Stomach (tissue), 9 donors: ENCODE measurements around the gene GRAMD2B. TPM values are rescaled to one million over a fixed set of nuclear protein-coding genes. Genes with fewer than 3 reads are reported as not detected.

Source experiments
- DNase-seq, 2 donors: peaks; one replicate each; pipeline versions ENCODE4 v3.0.0 to v3.0.0-alpha.2; 2013 to 2019
- H3K27ac ChIP-seq, 5 donors: fragments of 200-600 bp in 4 of 5; sonication (generic) in 4 of 5; one replicate each; pipeline ENCODE4 v1.5.1; 2013 to 2019; ENCODE audit warnings: mild to moderate bottlenecking in 1 of 5, moderate library complexity in 1 of 5
- H3K27me3 ChIP-seq, 3 donors: fragments of 200-600 bp; sonication (generic); one replicate each; pipeline ENCODE4 v1.5.1; 2017 to 2019; ENCODE audit warnings: mixed run types in 1 of 3
- H3K36me3 ChIP-seq, 4 donors: fragments of 200-600 bp; sonication (generic); 1 replicate in 3 of 4; 2 replicates in 1 of 4; pipeline ENCODE4 v1.5.1; 2016 to 2019
- H3K4me1 ChIP-seq, 4 donors: fragments of 200-600 bp; sonication (generic); one replicate each; pipeline ENCODE4 v1.5.1; 2016 to 2019
- H3K4me3 ChIP-seq, 4 donors: fragments of 200-600 bp; sonication (generic) in 3 of 4; one replicate each; pipeline ENCODE4 v1.5.1; 2016 to 2019; ENCODE audit warnings: mild to moderate bottlenecking in 1 of 4
- H3K9me3 ChIP-seq, 4 donors: fragments of 200-600 bp; sonication (generic); one replicate each; pipeline ENCODE4 v1.5.1; 2016 to 2019
- EP300 ChIP-seq: sonication (generic); formaldehyde crosslinking; IDR thresholded peaks from one replicate; pipeline ENCODE4 v1.6.1; 2017; ENCODE audit warnings: antibody characterized with exemption
- POLR2A ChIP-seq, 4 donors: fragments of 450-650 bp; IDR thresholded peaks; one replicate each; pipeline ENCODE4 v1.6.1; 2016; ENCODE audit warnings: antibody characterized with exemption in 4 of 4, control low read depth in 2 of 4, mild to moderate bottlenecking in 1 of 4, moderate library complexity in 1 of 4
- POLR2AphosphoS5 ChIP-seq, 3 donors: sonication (generic); formaldehyde crosslinking; IDR thresholded peaks; one replicate each; pipeline ENCODE4 v1.6.1; 2016; ENCODE audit warnings: antibody characterized with exemption in 3 of 3
- WGBS, 5 donors: extraction: QIAGEN DNeasy Blood & Tissue Kit in 3 of 5; methylation state at CpG; one replicate each; pipeline versions ENCODE4 v1.1.5 to v1.1.7; 2013 to 2018; 5-methylcytosine and 5-hydroxymethylcytosine counted together
- intact Hi-C: fragments of 100-400 bp; cut with DNase I; formaldehyde crosslinking; loops from one replicate; pipeline ENCODE4 v1.15.1; 2023; ENCODE audit warnings: low total_unique reads
- polyA plus RNA-seq, 3 donors: library from polyadenylated mRNA; stranded (reverse); fragments of 200-250 nt; gene quantifications; one replicate each; pipeline ENCODE4 v1.2.3, GENCODE V29; 2013
- total RNA-seq, 5 donors: library from RNA; depleted of rRNA; stranded (reverse); fragments of >200 nt; gene quantifications; one replicate each; pipeline versions ENCODE4 v1.1.0 to v1.2.3, GENCODE V29; 2014 to 2016
- TF ChIP-seq, protein P1 (sequence below), 7 experiments: fragments of 450-650 bp in 4 of 7; fragments of 200-600 bp in 3 of 7; sonication (generic) in 3 of 7; IDR thresholded peaks; one replicate each; pipeline ENCODE4 v1.5.1; 2016 to 2019; ENCODE audit warnings: antibody characterized with exemption in 7 of 7, control low read depth in 2 of 7, mild to moderate bottlenecking in 1 of 7
- donor health status: healthy with polysubstance abuse.
- donor health status: Bipolar disorder and iron deficiency.
- donor health status: healthy.

Gene GRAMD2B
- total and polyA plus RNA-seq, 8 donors: 5.7 to 69.6 (median 23.7) TPM

DNA sequence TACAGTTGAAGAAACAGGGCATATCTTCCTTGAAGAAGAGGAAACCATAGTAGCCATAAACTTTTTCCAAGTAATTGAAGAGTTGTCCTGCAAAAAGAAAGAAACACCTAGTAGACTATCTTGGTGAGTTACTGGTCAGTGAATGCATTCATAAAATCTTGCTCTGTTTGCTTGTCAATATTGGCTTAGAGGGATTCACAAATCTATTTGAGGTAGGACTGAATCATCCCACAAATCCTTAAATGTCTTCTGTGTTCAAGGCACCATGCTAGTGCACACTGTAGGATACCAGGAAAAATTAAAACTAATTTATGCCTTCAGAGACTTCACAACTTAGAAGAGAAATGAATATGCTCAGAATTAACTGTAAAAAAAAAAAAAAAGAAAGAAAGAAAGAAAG lies 57.6 kb downstream of the GRAMD2B start:
- DNase-seq: no peak
- Histone ChIP-seq H3K9me3 (no peaks in the 10 kb centered on the region), H3K27me3 (no peaks in the 10 kb centered on the region), H3K4me1 (peaks cover 0 to 27% (median 5%) of the 10 kb centered on the region in 4 donors), H3K27ac (peak overlapping the region in 2 of 5 donors; percentile 34 to 54), H3K4me3 (no peak overlapping the region), H3K36me3 (peaks cover 38 to 86% (median 77%) of the 10 kb centered on the region in 4 donors)
- intact Hi-C loops: no loop called here
- TF ChIP-seq POLR2A (IDR thresholded peaks at IDR 0.05) (no peak), EP300 (no peak), POLR2AphosphoS5 (IDR thresholded peaks at IDR 0.05) (no peak)
- TF ChIP-seq, protein P1, sequence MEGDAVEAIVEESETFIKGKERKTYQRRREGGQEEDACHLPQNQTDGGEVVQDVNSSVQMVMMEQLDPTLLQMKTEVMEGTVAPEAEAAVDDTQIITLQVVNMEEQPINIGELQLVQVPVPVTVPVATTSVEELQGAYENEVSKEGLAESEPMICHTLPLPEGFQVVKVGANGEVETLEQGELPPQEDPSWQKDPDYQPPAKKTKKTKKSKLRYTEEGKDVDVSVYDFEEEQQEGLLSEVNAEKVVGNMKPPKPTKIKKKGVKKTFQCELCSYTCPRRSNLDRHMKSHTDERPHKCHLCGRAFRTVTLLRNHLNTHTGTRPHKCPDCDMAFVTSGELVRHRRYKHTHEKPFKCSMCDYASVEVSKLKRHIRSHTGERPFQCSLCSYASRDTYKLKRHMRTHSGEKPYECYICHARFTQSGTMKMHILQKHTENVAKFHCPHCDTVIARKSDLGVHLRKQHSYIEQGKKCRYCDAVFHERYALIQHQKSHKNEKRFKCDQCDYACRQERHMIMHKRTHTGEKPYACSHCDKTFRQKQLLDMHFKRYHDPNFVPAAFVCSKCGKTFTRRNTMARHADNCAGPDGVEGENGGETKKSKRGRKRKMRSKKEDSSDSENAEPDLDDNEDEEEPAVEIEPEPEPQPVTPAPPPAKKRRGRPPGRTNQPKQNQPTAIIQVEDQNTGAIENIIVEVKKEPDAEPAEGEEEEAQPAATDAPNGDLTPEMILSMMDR (IDR thresholded peaks at IDR 0.05): no peak

- H3K36me3 ChIP-seq: peaks cover 39 to 86% (median 80%) of the 10 kb centered on the region in 4 donors
- no peak for DNase-seq
- no peaks in the 10 kb centered on the region for H3K9me3 ChIP-seq
- intact Hi-C loops: no loop called here
- H3K4me3 ChIP-seq: no peak overlapping the region
- TF ChIP-seq, protein P1 (IDR thresholded peaks at IDR 0.05): no peak
- TF ChIP-seq POLR2AphosphoS5 (IDR thresholded peaks at IDR 0.05) (no peak), POLR2A (IDR thresholded peaks at IDR 0.05) (no peak), EP300 (no peak)
- 74 to 97% (median 79%) methylated on average over 2 of the region's 2 CpGs for WGBS, 5 donors
- H3K27me3 ChIP-seq: no peaks in the 10 kb centered on the region
- H3K4me1 ChIP-seq: peaks cover 0 to 27% (median 5%) of the 10 kb centered on the region in 4 donors
- peak overlapping the region in 1 of 5 donors; percentile 34 for H3K27ac ChIP-seq
These were observed 58.0 kb downstream of the GRAMD2B start for GRCh38 chr5:126481243-126481642.

GRCh38 chr5:126482591-126482990 lies 59.4 kb downstream of the GRAMD2B start:
- no peak for DNase-seq
- TF ChIP-seq POLR2AphosphoS5 (IDR thresholded peaks at IDR 0.05): no peak
- TF ChIP-seq POLR2A (IDR thresholded peaks at IDR 0.05): no peak
- 85 to 97% (median 95%) methylated on average over 1 of the region's 1 CpG for WGBS, 5 donors
- H3K9me3 ChIP-seq: no peaks in the 10 kb centered on the region
- H3K27me3 ChIP-seq: no peaks in the 10 kb centered on the region
- peaks cover 0 to 25% (median 3%) of the 10 kb centered on the region in 4 donors for H3K4me1 ChIP-seq
- H3K27ac ChIP-seq: peak overlapping the region in 3 of 5 donors; percentile 5 to 54 (median 35)
- peaks cover 48 to 94% (median 91%) of the 10 kb centered on the region in 4 donors for H3K36me3 ChIP-seq
- H3K4me3 ChIP-seq: no peak overlapping the region
- intact Hi-C loops: no loop called here

- intact Hi-C loops: no loop called here
- peaks cover 48 to 94% (median 94%) of the 10 kb centered on the region in 4 donors for H3K36me3 ChIP-seq
- no peaks in the 10 kb centered on the region for H3K27me3 ChIP-seq
- DNase-seq: no peak
- H3K9me3 ChIP-seq: no peaks in the 10 kb centered on the region
- peak overlapping the region in 3 of 5 donors; percentile 5 to 54 (median 35) for H3K27ac ChIP-seq
- peaks cover 0 to 25% (median 7%) of the 10 kb centered on the region in 4 donors for H3K4me1 ChIP-seq
- WGBS, 5 donors: 58 to 69% (median 68%) methylated on average over 3 of the region's 3 CpGs
- TF ChIP-seq POLR2AphosphoS5 (IDR thresholded peaks at IDR 0.05) (no peak), EP300 (no peak), POLR2A (IDR thresholded peaks at IDR 0.05) (no peak)
- TF ChIP-seq, protein P1 (IDR thresholded peaks at IDR 0.05): no peak
- no peak overlapping the region for H3K4me3 ChIP-seq
These were observed 59.9 kb downstream of the GRAMD2B start for GRCh38 chr5:126483156-126483555.

- WGBS, 5 donors: 66 to 93% (median 83%) methylated on average over 2 of the region's 2 CpGs
- H3K27ac ChIP-seq: peak overlapping the region in 1 of 5 donors; percentile 54
- intact Hi-C loops: no loop called here
- DNase-seq: no peak
- TF ChIP-seq EP300: no peak
- TF ChIP-seq POLR2A (IDR thresholded peaks at IDR 0.05): no peak
- TF ChIP-seq POLR2AphosphoS5 (IDR thresholded peaks at IDR 0.05): no peak
- TF ChIP-seq, protein P1 (IDR thresholded peaks at IDR 0.05): no peak
- H3K36me3 ChIP-seq: peaks cover 53 to 94% (median 94%) of the 10 kb centered on the region in 4 donors
- peaks cover 0 to 26% (median 10%) of the 10 kb centered on the region in 4 donors for H3K4me1 ChIP-seq
- no peaks in the 10 kb centered on the region for H3K27me3 ChIP-seq
- no peak overlapping the region for H3K4me3 ChIP-seq
- no peaks in the 10 kb centered on the region for H3K9me3 ChIP-seq
These were observed 61.0 kb downstream of the GRAMD2B start for GRCh38 chr5:126484253-126484652.
